GM18867 (cell line): Measurements from ENCODE around the gene TOX2.

Experiments
- ATAC-seq: cut with Tn5 transposase; IDR thresholded peaks from one replicate; pipeline ENCODE4 v1.9.1; 2021; ENCODE audit warnings: mild to moderate bottlenecking, moderate library complexity; ENCODE audit not compliant: unreplicated experiment

TOX2 gene

GRCh38 chr20:44117296-44118184 is 202.9 kb downstream of the TOX2 start:
- ATAC-seq: no peak

GRCh38 chr20:44118185-44119033 is 203.8 kb downstream of the TOX2 start:
- no peak for ATAC-seq
